ENCODE data around the gene RSF1. TPM values are rescaled to one million over a fixed set of nuclear protein-coding genes. Genes with fewer than 3 reads are reported as not detected.

RSF1 gene
- total and polyA plus RNA-seq, 5 donors from 2014 or later = 26.7 to 107 (median 33.0) TPM

DNA sequence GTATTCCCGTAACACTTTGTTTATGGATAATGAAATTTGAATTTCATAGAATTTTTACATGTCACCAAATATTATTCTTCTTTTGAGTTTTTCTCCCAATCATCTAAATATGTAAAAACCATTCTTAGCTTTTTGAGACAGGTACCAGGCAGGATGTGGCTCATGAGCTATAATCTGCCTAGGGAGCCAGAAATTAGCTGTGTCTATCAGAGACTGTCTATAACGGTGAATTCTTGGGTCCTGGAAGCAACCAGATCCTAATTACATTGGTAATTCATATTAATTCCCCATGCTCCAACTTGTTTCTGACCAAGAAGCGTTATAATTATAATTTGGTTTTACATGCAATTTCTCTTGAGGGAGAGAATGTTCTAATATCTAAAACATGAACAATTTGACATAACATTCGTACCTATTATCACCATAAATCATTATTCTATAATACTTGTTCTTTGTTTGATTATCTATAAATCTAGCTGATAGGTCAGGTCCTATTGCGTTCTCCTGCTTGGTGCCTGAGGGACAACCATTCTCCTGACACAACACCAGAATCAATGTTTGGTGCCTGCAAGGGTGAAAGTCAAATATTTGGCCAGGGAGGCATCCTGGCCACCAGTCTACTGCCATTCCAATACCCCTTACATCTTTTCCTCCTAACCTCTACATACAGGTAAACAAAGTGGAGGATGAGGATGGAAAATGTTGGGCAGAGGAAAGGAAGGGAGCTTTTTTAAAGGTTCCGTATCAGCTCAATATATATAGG, 69.9 kb downstream of the RSF1 start:
- Histone ChIP-seq H3K36me3 (ENCODE audit: control insufficient read depth, insufficient read depth, low read length) (peaks cover 19% of the 10 kb centered on the region), H3K9me3 (ENCODE audit: control insufficient read depth in 2 of 2, low read length in 2 of 2) (no peaks in the 10 kb centered on the region), H3K27me3 (ENCODE audit: control insufficient read depth, insufficient read depth, low read length) (no peaks in the 10 kb centered on the region), H3K4me3 (ENCODE audit: low read depth, low read length) (no peak overlapping the region), H3K27ac (ENCODE audit: insufficient read depth, low read length, poor library complexity, severe bottlenecking) (no peak overlapping the region), H3K4me1 (ENCODE audit: control insufficient read depth, insufficient read depth, low read length, poor library complexity, severe bottlenecking) (peaks cover 9% of the 10 kb centered on the region)
- Mint-ChIP-seq H3K4me3 (no peak overlapping the region), H3K9me3 (no peaks in the 10 kb centered on the region), H3K27ac (no peak overlapping the region), H3K4me1 (peaks cover 39 to 58% (median 47%) of the 10 kb centered on the region in 4 donors), H3K27me3 (no peaks in the 10 kb centered on the region), H3K36me3 (peaks cover 22% of the 10 kb centered on the region)
- no peak for DNase-seq
- no peak for ATAC-seq (ENCODE audit: low read depth in 2 of 2)

- no peak overlapping the region for H3K27ac ChIP-seq (ENCODE audit: insufficient read depth, low read length, poor library complexity, severe bottlenecking)
- Mint-ChIP-seq H3K4me3 (no peak overlapping the region), H3K27me3 (no peaks in the 10 kb centered on the region), H3K36me3 (peaks cover 22% of the 10 kb centered on the region), H3K4me1 (peaks cover 33 to 54% (median 48%) of the 10 kb centered on the region in 4 donors), H3K27ac (no peak overlapping the region), H3K9me3 (no peaks in the 10 kb centered on the region)
- peaks cover 13% of the 10 kb centered on the region for H3K36me3 ChIP-seq (ENCODE audit: control insufficient read depth, insufficient read depth, low read length)
- no peak overlapping the region for H3K4me3 ChIP-seq (ENCODE audit: low read depth, low read length)
- ATAC-seq (ENCODE audit: low read depth in 2 of 2) = no peak
- H3K27me3 ChIP-seq (ENCODE audit: control insufficient read depth, insufficient read depth, low read length) = no peaks in the 10 kb centered on the region
- no peaks in the 10 kb centered on the region for H3K9me3 ChIP-seq (ENCODE audit: control insufficient read depth in 2 of 2, low read length in 2 of 2)
- no peak for DNase-seq
- peaks cover 9% of the 10 kb centered on the region for H3K4me1 ChIP-seq (ENCODE audit: control insufficient read depth, insufficient read depth, low read length, poor library complexity, severe bottlenecking)
Measured at GRCh38 chr11:77749232-77749631, 71.3 kb downstream of the RSF1 start.

DNA sequence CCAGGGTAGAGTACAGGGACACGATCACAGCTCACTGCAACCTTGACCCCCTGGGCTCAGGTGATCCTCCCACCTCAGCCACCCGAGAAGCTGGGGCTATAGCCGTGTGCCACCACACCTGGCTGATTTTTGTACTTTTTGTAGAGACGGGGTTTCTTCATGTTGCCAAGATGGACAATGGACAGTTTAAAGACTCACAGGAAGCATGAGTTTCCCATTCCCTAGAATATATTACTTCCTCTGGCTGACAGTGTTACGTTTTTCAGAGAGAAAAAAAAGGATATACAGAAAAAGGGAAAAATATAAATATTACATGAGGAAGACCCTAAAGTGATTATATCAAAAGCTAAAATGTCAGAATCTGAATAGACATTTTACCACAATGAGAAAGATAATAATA, 72.3 kb downstream of the RSF1 start:
- Histone ChIP-seq H3K4me3 (ENCODE audit: low read depth, low read length) (no peak overlapping the region), H3K4me1 (ENCODE audit: control insufficient read depth, insufficient read depth, low read length, poor library complexity, severe bottlenecking) (peaks cover 9% of the 10 kb centered on the region), H3K27ac (ENCODE audit: insufficient read depth, low read length, poor library complexity, severe bottlenecking) (no peak overlapping the region), H3K9me3 (ENCODE audit: control insufficient read depth in 2 of 2, low read length in 2 of 2) (no peaks in the 10 kb centered on the region), H3K36me3 (ENCODE audit: control insufficient read depth, insufficient read depth, low read length) (peaks cover 4% of the 10 kb centered on the region), H3K27me3 (ENCODE audit: control insufficient read depth, insufficient read depth, low read length) (no peaks in the 10 kb centered on the region)
- Mint-ChIP-seq H3K27ac (peak overlapping the region in 1 of 3 donors; percentile 14), H3K4me3 (no peak overlapping the region), H3K27me3 (no peaks in the 10 kb centered on the region), H3K9me3 (no peaks in the 10 kb centered on the region), H3K4me1 (peaks cover 26 to 52% (median 44%) of the 10 kb centered on the region in 4 donors), H3K36me3 (peaks cover 18% of the 10 kb centered on the region)
- DNase-seq (no peak), ATAC-seq (ENCODE audit: low read depth in 2 of 2) (no peak)

- DNase-seq (no peak), ATAC-seq (ENCODE audit: low read depth in 2 of 2) (no peak)
- Histone ChIP-seq H3K9me3 (ENCODE audit: control insufficient read depth in 2 of 2, low read length in 2 of 2) (no peaks in the 10 kb centered on the region), H3K36me3 (ENCODE audit: control insufficient read depth, insufficient read depth, low read length) (peaks cover 2% of the 10 kb centered on the region), H3K27me3 (ENCODE audit: control insufficient read depth, insufficient read depth, low read length) (no peaks in the 10 kb centered on the region), H3K4me3 (ENCODE audit: low read depth, low read length) (no peak overlapping the region), H3K4me1 (ENCODE audit: control insufficient read depth, insufficient read depth, low read length, poor library complexity, severe bottlenecking) (peaks cover 9% of the 10 kb centered on the region), H3K27ac (ENCODE audit: insufficient read depth, low read length, poor library complexity, severe bottlenecking) (no peak overlapping the region)
- H3K4me3 Mint-ChIP-seq = no peak overlapping the region
- peaks cover 23% of the 10 kb centered on the region for H3K36me3 Mint-ChIP-seq
- H3K27me3 Mint-ChIP-seq = no peaks in the 10 kb centered on the region
- peak overlapping the region in 1 of 3 donors; percentile 33 for H3K27ac Mint-ChIP-seq
- no peaks in the 10 kb centered on the region for H3K9me3 Mint-ChIP-seq
- peaks cover 20 to 49% (median 39%) of the 10 kb centered on the region in 4 donors for H3K4me1 Mint-ChIP-seq
Measured at GRCh38 chr11:77747381-77747969, 73.0 kb downstream of the RSF1 start.

DNA sequence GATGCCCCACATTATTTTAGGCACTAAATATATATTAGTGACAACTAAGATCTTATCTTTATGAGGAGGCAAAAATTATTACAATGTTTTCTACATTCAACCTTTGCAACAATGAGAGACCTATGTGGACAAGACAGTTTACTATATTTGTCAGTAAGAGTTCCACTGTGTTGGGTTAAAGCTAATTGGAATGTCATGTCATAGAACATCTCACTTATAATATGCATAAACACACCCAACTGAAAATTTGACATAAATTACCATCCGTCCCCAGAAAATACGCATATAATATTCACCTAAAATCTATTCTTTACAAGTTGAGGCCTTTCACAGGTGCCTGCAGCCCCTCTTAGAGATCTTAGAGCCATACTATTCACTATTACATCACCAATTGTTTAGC, 84.0 kb downstream of the RSF1 start:
- Histone ChIP-seq H3K27ac (ENCODE audit: insufficient read depth, low read length, poor library complexity, severe bottlenecking) (no peak overlapping the region), H3K4me1 (ENCODE audit: control insufficient read depth, insufficient read depth, low read length, poor library complexity, severe bottlenecking) (no peaks in the 10 kb centered on the region), H3K9me3 (ENCODE audit: control insufficient read depth in 2 of 2, low read length in 2 of 2) (peaks cover 3 to 4% of the 10 kb centered on the region in 2 experiments), H3K36me3 (ENCODE audit: control insufficient read depth, insufficient read depth, low read length) (peaks cover 53% of the 10 kb centered on the region), H3K4me3 (ENCODE audit: low read depth, low read length) (no peak overlapping the region), H3K27me3 (ENCODE audit: control insufficient read depth, insufficient read depth, low read length) (no peaks in the 10 kb centered on the region)
- H3K27me3 Mint-ChIP-seq = no peaks in the 10 kb centered on the region
- peaks cover 0 to 8% (median 0%) of the 10 kb centered on the region in 7 donors for H3K9me3 Mint-ChIP-seq
- no peak overlapping the region for H3K27ac Mint-ChIP-seq
- H3K4me1 Mint-ChIP-seq = peaks cover 0 to 7% (median 2%) of the 10 kb centered on the region in 4 donors
- ATAC-seq (ENCODE audit: low read depth in 2 of 2) = no peak
- peaks cover 50% of the 10 kb centered on the region for H3K36me3 Mint-ChIP-seq
- no peak for DNase-seq
- H3K4me3 Mint-ChIP-seq = no peak overlapping the region

GRCh38 chr11:77734890-77735289, 85.6 kb downstream of the RSF1 start:
- H3K36me3 Mint-ChIP-seq = peaks cover 55% of the 10 kb centered on the region

DNA sequence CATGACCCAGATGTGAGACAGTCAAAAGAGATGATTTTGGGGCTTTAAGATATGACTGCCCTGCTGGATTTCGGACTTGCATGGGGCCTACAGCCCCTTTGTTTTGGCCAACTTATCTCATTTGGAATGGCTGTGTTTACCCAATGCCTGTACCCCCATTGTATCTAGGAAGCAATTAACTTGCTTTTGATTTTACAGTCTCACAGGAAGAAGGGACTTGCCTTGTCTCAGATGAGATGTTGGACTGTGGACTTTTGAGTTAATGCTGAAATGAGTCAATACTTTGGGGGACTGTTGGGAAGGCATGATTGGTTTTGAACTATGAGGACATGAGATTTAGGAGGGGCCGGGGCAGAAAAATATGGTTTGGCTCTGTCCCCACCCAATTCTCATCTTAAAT, 88.4 kb downstream of the RSF1 start:
- Mint-ChIP-seq H3K36me3 (peaks cover 49% of the 10 kb centered on the region), H3K9me3 (peaks cover 0 to 18% (median 7%) of the 10 kb centered on the region in 7 donors)
- peaks cover 36% of the 10 kb centered on the region for H3K36me3 ChIP-seq (ENCODE audit: control insufficient read depth, insufficient read depth, low read length)

More at GRCh38 chr11:77734890-77735289, 85.6 kb downstream of the RSF1 start:
- Histone ChIP-seq H3K4me1 (ENCODE audit: control insufficient read depth, insufficient read depth, low read length, poor library complexity, severe bottlenecking) (no peaks in the 10 kb centered on the region), H3K27ac (ENCODE audit: insufficient read depth, low read length, poor library complexity, severe bottlenecking) (no peak overlapping the region), H3K9me3 (ENCODE audit: control insufficient read depth in 2 of 2, low read length in 2 of 2) (peaks cover 10 to 15% of the 10 kb centered on the region in 2 experiments), H3K27me3 (ENCODE audit: control insufficient read depth, insufficient read depth, low read length) (no peaks in the 10 kb centered on the region), H3K36me3 (ENCODE audit: control insufficient read depth, insufficient read depth, low read length) (peaks cover 52% of the 10 kb centered on the region), H3K4me3 (ENCODE audit: low read depth, low read length) (no peak overlapping the region)
- Mint-ChIP-seq H3K4me3 (no peak overlapping the region), H3K27me3 (no peaks in the 10 kb centered on the region), H3K27ac (no peak overlapping the region), H3K4me1 (peaks cover 0 to 7% (median 6%) of the 10 kb centered on the region in 4 donors), H3K9me3 (peaks cover 0 to 18% (median 7%) of the 10 kb centered on the region in 7 donors)
- DNase-seq = no peak
- ATAC-seq (ENCODE audit: low read depth in 2 of 2) = no peak

More for the DNA sequence above, 88.4 kb downstream of the RSF1 start:
- Histone ChIP-seq H3K27me3 (ENCODE audit: control insufficient read depth, insufficient read depth, low read length) (no peaks in the 10 kb centered on the region), H3K9me3 (ENCODE audit: control insufficient read depth in 2 of 2, low read length in 2 of 2) (peaks cover 10 to 15% of the 10 kb centered on the region in 2 experiments), H3K4me1 (ENCODE audit: control insufficient read depth, insufficient read depth, low read length, poor library complexity, severe bottlenecking) (no peaks in the 10 kb centered on the region), H3K27ac (ENCODE audit: insufficient read depth, low read length, poor library complexity, severe bottlenecking) (no peak overlapping the region), H3K4me3 (ENCODE audit: low read depth, low read length) (no peak overlapping the region)
- ATAC-seq (ENCODE audit: low read depth in 2 of 2) (no peak), DNase-seq (no peak)
- no peak overlapping the region for H3K27ac Mint-ChIP-seq
- no peak overlapping the region for H3K4me3 Mint-ChIP-seq
- no peaks in the 10 kb centered on the region for H3K27me3 Mint-ChIP-seq
- peaks cover 6 to 13% (median 12%) of the 10 kb centered on the region in 4 donors for H3K4me1 Mint-ChIP-seq
